ENCODE measurements around the gene GPR108. TPM values are rescaled to one million over a fixed set of nuclear protein-coding genes. Genes with fewer than 3 reads are reported as not detected.

Gene GPR108
- total and polyA plus RNA-seq, 2 of the 8 experiments (the other 6 are each of a cell fraction or from before 2014, with no cell fraction given), result 34.9 to 46.0 TPM

- TF ChIP-seq TEAD4 (IDR thresholded peaks at IDR 0.05; ENCODE audit: low read depth, low read length) (no peak), CHD2 (IDR thresholded peaks at IDR 0.05; ENCODE audit: low read length) (no peak), HDAC6 (IDR thresholded peaks at IDR 0.05; ENCODE audit: low read depth, low read length) (no peak)
Measured at GRCh38 chr19:6683971-6684370, 53.4 kb downstream of the GPR108 start (continued).
